ENCODE results near the gene SMARCC2.
"Not testable (repeated sequence)": the region's sequence is repeated elsewhere in the genome, so short reads cannot be mapped to it uniquely, and the experiment has no call there.

Gene SMARCC2

GRCh38 chr12:56206452-56207166 lies 17.3 kb upstream of the SMARCC2 start:
- DNase-seq: no peak

- DNase-seq: no peak
Observed at GRCh38 chr12:56205445-56205844, 16.2 kb upstream of the SMARCC2 start.

GRCh38 chr12:56204275-56204674 lies 15.0 kb upstream of the SMARCC2 start:
- DNase-seq: no peak

DNA sequence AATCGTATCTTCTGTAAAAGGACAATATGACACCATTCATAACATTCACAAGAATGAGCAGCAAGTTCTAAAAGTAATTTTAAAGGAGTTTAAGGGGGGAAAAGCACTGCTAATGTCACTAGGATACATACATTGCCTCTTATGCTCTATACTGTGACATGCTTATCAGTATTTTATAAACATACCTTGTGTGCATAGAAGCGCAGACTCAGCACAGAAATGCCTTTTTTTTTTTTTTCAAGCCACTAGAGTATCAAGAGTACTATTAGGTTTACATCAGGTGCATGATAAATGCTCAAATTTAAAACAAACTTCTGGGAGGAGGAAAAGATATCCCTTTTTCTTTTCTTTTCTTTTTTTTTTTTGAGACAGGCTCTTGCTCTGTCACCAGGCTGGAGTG lies 13.6 kb upstream of the SMARCC2 start:
- DNase-seq: no peak

GRCh38 chr12:56202366-56202765 lies 13.1 kb upstream of the SMARCC2 start:
- DNase-seq: no peak

DNA sequence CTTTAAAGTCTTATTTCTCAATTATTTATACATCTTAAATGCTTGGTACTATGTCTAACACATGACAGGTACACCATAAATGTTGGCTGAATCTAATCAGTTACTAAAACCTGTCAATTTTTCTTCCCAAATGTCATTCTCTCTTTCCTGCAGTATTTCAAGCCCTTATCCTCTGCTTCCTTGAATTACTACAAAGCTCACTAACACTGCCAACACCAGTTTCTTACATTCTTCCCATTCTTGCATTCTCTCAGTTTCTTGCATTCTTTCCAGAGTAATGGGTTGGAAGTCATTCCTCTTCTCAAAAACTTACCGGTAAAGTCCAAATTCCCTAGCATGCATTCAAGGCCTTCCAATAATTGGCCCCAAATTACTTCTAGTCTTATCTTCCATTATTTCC lies 9.6 kb upstream of the SMARCC2 start:
- DNase-seq: no peak

DNA sequence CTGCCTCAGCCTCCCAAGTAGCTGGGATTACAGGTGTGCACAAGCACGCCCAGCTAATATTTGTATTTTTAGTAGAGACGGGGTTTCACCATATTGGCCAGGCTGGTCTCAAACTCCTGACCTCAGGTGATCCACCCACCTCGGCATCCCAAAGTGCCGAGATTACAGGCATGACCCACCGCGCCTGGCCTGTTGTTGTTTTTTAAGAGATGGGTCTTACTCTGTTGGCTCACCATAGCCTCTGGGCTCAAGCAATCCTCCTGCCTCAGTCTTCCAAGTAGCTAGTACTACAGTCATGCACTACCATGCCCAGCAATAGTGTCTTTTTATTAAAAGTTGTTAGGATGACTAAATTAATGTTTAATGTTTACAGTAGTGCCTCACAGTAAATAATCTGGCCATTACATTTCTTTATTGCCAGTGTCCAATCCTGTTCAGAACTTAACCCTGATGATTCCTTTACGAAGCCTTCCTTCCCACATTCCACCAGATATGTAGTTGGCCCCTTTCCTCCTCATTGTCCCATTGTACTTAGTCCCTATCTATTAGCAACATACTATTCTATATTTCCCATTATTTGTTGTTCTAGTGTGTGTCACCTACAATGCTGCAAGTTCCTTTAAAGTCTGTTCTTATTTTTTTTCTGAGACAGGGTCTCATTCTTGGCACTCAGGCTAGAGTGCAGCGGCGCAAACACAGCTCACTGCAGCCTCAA lies 8.8 kb upstream of the SMARCC2 start:
- no peak for DNase-seq

GRCh38 chr12:56196818-56197550 lies 7.7 kb upstream of the SMARCC2 start:
- DNase-seq: not testable (repeated sequence)

DNA sequence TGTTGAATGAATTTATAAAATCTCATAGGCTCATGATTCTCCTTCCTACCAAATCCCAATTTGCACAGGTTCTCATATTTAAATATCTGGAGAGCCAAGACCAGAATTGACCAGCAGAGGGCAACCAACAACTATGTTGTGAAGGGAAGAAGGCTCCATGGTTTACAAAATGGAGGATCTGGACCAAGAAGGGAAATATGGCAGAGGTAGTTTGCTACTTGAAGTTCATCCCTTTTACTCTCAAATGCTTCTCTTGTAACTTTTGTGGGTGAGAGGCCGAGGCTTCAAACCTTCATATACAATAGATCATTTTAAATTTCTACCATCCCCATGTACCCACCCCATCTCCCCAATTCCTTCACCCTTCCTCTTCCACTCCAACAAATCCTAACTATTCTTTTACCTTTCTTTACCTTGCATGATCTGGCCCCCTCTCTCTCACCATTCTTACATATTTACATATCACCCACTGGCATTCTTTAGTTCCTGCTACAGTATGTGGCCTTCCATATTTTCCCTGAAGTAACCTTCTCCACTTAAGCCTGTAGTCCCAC lies 3.8 kb upstream of the SMARCC2 start:
- DNase-seq: peak; percentile 67

DNA sequence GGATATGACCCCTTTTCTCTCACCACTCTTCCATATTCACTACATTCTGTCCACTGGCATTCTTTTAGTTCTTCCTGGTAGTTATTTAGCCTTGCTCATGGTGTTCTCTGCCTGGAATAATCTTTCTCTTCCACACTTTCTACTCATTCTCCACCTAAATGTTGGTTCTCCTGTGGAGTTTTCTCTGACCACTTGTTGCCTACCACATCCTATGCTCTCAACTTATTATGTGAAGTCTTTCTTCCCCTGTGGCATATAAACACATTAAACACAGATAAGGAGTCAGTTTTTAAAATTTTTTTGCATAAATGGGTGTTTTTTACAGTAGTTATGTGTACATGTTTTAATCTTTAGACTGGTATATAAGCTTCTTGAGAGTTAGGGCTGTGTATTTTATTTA lies 3.3 kb upstream of the SMARCC2 start:
- no peak for DNase-seq

DNA sequence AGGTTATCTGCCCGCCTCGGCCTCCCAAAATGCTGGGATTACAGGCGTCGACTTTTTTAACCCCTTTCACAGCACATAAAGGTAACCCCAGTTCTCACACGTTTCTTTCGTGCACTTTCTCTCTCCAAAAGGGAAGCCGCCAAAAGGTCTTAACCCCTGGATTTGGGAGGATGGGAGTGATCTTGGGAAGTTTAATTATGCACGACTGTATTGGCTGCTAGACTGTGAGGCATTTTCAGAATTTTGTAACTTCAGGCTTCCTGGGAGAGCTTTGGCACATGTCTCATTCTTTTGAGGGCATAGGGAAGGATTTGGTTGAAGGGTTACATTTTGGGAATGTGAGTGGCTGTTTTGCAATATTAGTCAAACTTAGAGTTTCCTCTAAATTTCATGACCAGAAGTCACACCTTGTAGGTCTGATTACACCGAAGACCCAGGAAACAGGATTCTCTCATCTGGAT lies 1.4 kb upstream of the SMARCC2 start:
- DNase-seq: no peak

DNA sequence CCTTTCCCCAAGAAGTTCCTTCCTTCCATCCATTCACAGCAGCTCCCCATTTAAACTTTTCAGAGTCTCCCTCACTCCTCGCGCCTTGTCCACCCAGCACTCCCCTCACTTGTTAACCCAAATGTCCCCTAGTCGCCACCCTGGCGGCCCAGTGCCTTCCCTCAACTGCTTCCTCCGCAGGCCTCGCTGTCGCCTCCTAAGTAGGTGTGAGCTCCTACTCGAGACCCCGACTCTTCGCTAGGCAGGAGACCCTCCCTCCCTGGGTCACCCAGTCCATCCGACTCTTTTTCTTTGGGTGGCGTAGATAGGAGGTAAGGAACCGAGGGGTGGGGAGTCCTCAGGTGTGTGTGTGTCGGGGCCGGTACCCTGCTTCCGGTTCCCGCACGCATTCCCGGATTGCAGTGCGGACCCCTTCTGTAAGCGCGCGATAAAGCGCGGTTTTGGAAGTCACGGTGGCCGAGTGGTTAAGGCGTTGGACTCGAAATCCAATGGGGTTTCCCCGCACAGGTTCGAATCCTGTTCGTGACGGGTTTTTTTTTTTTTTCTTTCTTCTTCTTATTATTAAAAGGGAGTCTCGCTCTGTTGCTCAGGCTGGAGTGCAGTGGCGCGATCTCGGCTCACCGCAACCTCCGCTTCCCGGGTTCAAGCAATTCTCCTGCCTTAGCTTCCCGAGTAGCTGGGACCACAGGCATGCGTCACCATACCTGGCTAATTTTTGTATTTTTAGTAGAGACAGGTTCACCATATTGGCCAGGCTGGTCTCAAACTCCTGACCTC lies 823 bp upstream of the SMARCC2 start:
- peak; percentile 92 for DNase-seq

DNA sequence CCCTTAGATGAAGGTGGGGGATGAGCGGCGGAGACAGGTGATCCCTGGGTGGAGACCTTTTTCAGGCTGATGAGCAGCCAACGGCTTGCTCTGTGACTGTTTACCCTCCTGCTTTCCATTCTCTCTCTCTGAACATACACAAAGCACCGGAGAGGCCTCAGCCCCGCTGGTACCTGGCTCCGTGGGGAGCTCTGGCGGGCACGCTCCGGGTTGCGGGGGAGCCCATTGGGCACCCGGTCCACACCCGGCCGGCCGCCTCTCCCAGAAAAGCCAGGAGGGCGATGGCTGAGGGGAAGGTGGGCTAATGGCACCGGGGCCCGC lies 545 bp downstream of the SMARCC2 start:
- no peak for DNase-seq

- DNase-seq: no peak
Observed at GRCh38 chr12:56188131-56188777, 1.0 kb downstream of the SMARCC2 start.

DNA sequence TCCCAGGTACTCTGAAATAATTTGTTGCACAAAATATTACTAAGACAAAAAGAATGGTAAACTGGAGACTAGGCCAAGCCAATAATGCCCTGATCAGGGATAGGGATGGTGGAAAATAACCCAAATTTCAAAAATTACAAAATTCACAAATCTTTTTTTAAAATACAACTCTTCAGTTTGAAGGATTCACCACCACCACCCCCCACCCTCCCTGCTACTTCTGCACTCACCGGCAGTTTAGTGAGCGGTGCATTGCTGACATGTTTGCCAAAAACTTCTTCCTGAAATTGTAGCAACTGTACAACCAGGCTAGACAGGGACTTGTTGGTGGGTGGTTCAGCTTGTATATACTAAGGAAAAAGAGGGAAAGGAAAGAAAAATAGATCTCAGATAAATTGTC lies 2.3 kb downstream of the SMARCC2 start:
- DNase-seq: no peak

DNA sequence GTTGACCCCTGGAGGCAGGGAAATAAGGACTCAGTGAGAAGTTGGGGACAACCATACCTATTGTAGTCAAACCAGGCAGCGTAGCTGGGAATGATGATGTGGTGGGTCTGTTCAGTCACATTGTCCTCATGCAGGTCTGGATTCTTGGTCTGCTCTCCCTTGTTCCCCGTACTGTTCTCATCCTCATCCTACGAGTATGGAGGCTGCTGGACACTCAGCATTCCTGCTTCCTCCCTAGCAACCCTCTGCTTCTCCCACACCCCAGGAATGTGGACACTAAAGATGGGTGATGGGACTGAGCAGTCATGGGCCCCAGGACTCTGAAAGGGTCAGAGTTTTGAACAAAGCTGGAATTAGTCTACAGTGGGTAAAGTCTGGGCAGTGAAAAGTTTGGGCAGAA lies 10.9 kb downstream of the SMARCC2 start:
- DNase-seq: no peak

DNA sequence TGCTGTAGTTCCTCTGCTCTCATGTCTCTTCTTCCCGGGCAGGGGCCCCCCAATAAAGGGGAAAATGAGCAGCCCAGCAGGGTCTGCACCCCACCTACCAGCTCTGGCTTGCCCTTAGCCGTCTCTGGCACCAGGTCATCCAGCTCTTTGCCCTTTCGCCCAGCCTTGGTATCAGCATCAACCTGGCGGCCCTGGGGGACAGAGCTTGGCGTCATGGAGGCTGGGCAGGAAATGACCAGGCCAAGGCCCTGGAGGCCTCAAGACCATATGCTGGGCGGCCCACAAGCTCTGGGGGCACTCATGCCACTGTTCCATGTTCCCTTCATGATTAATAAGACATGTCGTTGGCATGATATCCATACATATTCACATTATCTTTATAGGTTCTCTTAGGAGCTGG lies 16.4 kb downstream of the SMARCC2 start:
- no peak for DNase-seq

DNA sequence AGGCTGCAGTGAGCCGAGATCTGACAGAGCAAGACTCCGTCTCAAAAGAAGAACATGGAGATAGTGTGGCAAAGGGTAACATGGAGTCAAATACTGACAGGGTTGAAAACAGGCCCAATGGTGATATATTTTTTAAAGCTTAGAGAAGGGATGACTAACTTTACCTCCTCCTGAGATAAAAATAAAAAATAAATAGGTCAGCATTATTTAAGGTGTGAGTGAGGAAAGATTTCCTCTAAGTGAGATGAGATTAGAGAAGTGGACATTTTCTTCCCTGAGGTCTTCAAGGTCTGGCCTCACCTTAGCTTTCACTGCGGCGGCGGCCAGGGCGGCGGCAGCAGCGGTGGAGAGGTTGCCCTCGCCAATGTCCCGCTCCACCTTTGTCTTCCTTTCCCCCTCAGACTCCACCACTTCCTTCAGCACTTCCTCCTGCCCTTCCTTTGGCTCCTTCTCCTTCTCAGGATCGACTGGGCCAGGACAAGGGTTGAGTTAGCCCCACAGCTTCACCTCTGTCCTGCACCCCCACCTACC lies 20.0 kb downstream of the SMARCC2 start:
- no peak for DNase-seq

- no peak for DNase-seq
Observed at GRCh38 chr12:56165369-56165768, 23.9 kb downstream of the SMARCC2 start.

GRCh38 chr12:56164345-56164729 lies 24.9 kb downstream of the SMARCC2 start:
- no peak for DNase-seq

- DNase-seq: no peak
Observed at GRCh38 chr12:56163533-56164344, 25.5 kb downstream of the SMARCC2 start.

All from left hindlimb (tissue), 1 donor.